NCI-H1092 treated with DMSO at 0.1 percent for 48 hours (cell line): ENCODE measurements around the gene MTA1.

Experiments used
- DNase-seq: peaks from one replicate; lab custom pipeline; 2025; lab: John Stamatoyannopoulos, UW

Gene MTA1

DNA sequence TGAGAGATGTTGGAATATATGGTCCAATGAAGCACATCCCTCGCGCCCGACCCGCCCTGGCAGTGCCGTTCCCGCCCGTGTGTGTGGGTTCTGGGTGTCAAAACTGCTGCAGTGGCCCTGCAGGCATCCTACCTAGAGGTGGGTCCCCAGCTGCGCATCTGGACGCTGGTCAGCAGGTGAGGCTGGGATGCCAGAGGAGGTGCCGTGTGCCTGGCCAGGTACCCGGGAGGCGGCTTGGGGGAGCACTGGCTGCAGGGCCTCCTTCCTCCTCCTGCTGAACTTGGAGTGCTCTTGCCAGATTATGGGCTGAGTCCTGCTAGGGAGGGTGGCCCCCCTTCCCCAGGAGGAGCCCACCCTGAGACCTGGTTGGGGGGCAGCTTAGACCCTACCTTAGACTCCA, 5.2 kb downstream of the MTA1 start:
- DNase-seq: no peak

DNA sequence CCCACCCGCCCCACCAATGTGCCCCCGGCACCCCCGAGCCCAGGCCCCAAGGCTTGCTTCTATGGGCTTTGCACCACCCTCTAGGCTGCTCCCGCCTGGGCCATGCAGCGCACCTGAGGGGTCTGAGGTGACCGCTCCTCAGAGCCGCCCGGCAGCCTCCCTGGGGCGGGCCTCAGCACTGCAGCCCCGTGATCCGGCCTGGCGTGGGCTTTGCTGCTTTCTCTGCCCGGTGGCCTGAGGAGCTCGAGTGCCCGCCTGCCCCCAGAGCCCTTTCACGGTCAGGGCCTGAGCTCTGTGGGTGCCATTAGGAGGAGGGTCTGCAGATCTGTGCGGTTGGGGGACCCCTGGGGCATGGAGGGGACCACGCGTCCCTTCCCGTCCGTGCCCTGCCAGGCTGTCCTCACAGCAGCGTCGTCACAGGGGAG, 6.2 kb downstream of the MTA1 start:
- DNase-seq: no peak

DNA sequence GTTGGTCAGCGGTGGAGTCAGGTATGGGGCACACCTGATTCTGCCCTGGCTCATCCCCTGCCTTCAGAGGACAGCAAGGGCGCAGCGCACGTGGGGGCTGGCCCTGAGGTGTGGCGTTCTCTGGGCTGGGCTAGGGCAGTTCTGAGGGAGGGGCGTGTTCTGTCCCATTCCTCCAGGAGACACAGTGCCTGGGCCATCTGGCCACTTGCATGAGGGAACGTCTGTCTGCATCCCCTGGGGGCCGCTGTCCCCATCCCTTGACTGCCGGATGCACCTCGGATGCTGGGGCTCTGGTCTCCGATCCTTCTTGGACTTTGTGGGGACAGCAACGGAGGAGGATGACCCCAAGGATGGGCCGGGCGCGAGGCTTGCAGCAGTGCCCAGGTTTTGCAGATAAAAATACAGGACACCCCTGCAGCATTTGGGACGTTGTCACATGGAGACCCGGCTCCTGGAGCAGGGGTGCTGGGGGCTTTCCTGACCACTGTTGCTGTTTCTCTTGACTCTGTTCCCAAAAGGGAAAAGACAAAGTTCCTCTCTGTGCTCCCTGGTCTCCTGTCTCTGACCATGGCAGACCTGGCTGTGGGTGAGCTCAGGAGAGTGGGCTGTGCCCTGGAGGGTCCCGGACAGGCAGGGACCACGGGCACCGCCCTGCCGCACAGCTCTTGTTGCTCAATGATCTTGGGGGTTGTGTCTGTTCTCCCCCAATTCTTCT, 6.9 kb downstream of the MTA1 start:
- no peak for DNase-seq

- no peak for DNase-seq
Measured at GRCh38 chr14:105427412-105427811, 7.8 kb downstream of the MTA1 start.

DNA sequence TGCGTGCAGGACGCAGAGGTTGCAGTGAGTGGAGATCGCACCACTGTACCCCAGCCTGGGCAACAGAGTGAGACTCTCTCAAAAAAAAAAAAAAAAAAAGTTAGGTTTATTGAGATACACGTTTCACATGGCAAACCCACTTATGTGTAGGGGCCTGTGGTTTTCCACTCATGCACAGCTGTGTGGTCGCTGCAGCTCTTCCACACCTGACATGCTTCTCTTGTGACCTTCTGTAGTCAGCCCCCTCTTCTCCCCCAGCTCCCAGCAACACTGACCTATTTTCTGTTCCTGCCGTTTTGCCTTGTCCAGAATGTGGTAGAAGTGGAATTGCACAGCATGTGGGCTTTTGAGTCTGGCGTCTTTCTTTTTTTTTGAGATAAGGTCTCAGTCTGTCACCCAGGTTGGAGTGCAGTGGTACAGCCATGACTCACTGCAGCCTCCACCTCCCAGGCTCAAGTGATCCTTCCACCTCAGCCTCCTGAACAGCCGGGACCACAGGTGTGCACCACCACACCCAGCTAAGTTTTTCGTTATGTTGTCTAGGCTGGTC, 8.4 kb downstream of the MTA1 start:
- no peak for DNase-seq

GRCh38 chr14:105430042-105430441, 10.4 kb downstream of the MTA1 start:
- no peak for DNase-seq

DNA sequence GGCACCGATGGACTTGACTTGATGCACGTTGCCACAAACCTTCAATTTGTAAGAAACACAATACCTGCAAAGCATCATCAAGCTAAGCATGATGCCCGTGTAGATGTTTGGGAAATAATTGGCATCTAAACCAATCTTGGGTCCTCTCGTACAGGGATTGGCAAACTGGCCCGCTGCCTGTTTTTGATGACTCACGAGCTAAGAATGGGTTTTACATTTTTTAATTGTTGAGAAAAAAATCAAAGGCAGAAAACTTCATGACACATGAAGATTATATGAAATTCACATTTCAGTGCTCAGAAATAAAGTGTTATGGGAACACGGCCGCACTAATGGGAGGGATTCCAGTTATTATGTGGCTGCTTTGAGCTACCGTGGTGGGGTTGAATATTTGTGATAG, 10.9 kb downstream of the MTA1 start:
- DNase-seq: no peak

GRCh38 chr14:105431256-105431655, 11.6 kb downstream of the MTA1 start:
- DNase-seq: no peak

DNA sequence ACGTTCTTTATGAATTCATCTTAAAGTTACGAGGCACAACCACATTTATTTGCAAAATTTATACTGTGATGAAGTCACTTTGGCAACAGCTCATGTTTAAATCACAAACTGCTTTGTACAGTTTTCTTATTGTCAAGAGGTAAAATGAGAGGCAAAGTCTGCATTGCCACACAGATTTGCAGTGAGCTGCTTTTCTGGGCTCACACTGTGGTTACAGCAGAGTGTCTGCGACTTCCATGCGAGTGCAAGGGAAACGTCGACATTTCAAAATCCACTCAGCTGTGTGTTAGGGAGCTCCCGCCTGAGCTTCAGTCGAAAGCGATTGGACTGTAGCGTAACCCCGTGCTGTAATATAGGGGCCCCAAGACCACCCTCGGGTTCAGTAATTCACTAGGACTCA, 13.0 kb downstream of the MTA1 start:
- DNase-seq: no peak

GRCh38 chr14:105433161-105433605, 13.6 kb downstream of the MTA1 start:
- DNase-seq: no peak

DNA sequence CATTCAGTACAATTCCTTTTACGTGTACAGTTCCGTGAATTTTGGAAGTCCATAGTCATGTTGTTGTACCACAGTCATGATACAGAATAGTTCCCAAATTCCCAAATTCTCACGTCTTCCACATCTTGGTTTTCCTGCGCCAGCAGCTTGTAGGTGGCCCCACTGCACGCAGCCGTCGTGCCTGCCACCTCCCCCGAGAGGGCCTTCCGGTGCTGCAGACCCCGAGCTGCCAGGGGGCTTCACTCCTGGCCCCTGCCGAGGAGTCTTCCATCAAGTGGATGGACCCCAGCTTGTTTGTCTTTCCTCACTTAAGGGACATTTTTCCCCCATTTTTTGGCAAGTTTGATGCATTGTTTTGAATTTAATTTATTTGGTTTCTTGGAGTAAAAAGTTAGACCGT, 16.8 kb downstream of the MTA1 start:
- DNase-seq: no peak

DNA sequence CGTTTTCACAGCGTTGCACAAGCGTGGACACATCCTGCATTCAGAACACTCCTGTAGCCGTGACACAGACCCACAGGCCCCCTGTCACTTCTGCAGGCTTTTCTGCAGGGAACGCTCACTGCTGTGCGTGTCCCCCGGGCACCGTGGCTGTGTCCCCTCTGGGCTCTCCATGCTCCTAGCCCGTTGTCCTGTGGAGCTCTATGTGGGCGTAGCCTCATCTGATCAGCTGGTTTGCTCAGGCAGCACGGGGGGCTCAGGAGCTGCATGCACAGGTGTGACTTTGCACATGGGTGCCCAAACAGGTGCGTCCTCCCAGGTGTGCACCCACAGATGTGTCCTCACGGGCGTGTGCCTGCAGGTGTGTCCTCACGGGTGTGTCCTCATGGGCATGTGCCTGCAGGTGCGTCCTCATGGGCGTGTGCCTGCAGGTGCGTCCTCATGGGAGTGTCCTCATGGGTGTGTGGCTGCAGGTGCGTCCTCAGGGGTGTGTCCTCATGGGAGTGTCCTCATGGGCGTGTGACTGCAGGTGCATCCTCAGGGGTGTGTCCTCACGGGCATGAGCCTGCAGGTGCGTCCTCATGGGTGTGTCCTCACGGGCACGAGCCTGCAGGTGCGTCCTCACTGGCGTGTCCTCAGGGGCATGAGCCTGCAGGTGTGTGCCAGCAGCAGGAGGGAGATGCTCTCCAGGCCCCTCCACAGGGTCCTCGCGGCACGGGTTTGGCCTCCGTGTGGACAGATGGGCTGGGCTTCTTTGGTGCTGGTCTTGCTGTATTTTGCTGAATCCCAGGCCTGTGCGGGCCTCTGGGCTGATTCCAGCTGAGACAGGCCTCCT, 17.5 kb downstream of the MTA1 start:
- DNase-seq: no peak

GRCh38 chr14:105437723-105438500, 18.3 kb downstream of the MTA1 start:
- DNase-seq: no peak

DNA sequence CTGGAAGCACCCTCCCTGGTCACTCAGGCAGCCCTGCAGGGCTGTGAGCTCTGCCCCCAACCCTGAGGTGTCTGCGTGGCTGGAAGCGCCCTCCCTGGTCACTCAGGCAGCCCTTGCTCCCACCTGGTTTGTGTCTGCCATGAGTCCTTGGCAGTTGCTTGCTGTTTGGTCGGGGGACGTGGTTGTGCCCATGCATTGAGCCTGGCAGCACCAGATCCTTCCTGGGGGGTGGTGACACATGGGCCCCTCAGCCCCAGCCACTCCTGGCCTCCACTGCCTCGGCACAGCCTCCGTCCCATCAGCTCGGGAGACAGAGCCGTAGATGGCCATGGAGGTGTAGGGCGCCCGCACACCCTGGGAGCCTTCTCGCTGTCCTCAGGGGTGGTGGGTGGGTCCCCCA, 19.6 kb downstream of the MTA1 start:
- no peak for DNase-seq

- DNase-seq: peak; percentile 6
Measured at GRCh38 chr14:105439710-105440553, 20.3 kb downstream of the MTA1 start.

DNA sequence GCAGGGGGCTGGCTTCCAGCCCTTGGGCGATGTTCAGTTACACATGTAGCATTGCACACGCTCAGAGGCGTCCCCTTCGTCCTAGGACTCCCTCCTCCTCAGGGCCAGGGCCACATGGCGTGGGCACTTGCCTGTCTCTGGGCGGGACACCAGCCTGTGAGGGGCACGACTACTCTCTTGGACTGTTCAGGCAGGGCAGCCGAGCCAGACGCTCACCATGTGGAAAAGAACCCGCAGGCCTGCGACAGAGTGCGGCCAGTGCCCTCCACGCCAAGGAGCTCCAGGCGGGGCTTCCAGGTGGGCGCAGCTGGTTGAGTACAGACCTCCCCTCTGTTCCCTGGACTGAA, 20.9 kb downstream of the MTA1 start:
- DNase-seq: no peak

- DNase-seq: no peak
Measured at GRCh38 chr14:105440992-105441391, 21.4 kb downstream of the MTA1 start.

DNA sequence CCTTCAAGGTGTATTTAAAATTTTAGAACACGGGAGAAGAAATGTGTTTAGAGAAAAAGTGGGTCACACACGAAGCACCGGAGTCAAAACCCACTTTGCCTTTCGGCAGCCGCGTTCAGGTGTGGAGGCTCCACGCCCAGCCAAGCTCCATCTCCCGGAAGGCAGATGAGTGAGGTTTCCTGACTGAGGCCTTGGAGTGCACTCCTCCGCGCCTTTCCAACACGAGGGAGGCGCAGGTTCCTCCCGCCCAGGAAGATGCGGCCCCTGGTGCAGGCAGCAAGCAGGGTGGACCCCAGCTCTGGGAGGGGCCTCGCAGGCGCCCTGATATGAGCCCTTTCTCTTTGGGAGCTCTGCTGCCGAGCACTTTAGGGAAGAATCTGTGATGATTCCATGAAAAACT, 22.5 kb downstream of the MTA1 start:
- DNase-seq: no peak

DNA sequence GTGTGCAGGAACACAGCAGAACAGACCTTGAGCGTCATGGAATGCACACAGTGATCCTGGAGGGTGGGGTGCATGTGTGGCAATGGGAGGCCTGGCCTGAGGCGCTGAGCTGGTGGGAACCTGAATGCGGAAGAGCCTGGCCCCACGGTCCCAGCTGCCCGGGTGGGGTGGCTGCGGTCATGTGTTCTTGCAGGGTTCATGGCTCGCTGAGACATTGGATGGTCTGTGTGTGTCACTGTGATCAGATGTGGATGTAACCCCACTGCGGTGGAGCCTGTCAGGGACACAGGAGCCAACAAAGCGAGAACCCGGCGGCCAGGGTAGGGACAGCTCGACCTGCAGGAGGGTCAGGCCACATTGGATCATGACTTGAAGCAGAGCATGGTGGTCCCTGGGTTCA, 23.2 kb downstream of the MTA1 start:
- DNase-seq: no peak

GRCh38 chr14:105444859-105445258, 25.2 kb downstream of the MTA1 start:
- DNase-seq: no peak

DNA sequence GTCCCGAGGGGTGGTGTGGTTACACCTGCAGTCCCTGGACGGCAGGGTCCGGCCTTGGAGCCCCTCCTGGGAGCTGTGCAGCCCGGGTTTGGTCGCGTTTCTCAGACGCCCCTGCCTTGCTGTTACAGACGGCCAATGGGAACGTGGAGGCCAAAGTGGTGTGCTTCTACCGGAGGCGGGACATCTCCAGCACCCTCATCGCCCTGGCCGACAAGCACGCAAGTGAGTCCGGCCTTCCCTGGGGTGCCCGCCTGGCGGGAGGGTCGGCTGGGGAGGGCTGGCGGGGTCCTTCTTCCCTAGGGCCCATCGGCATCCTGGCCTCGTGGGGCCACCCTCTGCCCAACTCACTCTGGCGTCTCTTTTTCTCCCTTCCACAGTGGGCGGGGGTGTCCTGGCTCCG, 25.7 kb downstream of the MTA1 start:
- DNase-seq: no peak
